HG02759 (cell line): ENCODE results near the gene C14orf132.
"Not testable (repeated sequence)": the region's sequence is repeated elsewhere in the genome, so short reads cannot be mapped to it uniquely, and the experiment has no call there.

ENCODE experiments used
- ATAC-seq: cut with Tn5 transposase; IDR thresholded peaks from one replicate; pipeline ENCODE4 v1.9.1; 2021; ENCODE audit warnings: mild to moderate bottlenecking, moderate library complexity; ENCODE audit not compliant: unreplicated experiment

The C14orf132 gene

GRCh38 chr14:96058576-96059200 is 19.5 kb downstream of the C14orf132 start:
- no peak for ATAC-seq

GRCh38 chr14:96059519-96060135 is 20.5 kb downstream of the C14orf132 start:
- ATAC-seq: no peak

GRCh38 chr14:96060186-96060933 is 21.2 kb downstream of the C14orf132 start:
- no peak for ATAC-seq

GRCh38 chr14:96062010-96062409 is 22.8 kb downstream of the C14orf132 start:
- no peak for ATAC-seq

GRCh38 chr14:96062506-96062905 is 23.3 kb downstream of the C14orf132 start:
- no peak for ATAC-seq

- no peak for ATAC-seq
These were observed 25.7 kb downstream of the C14orf132 start for GRCh38 chr14:96064866-96065265.

- no peak for ATAC-seq
These were observed 26.7 kb downstream of the C14orf132 start for GRCh38 chr14:96065661-96066459.

- ATAC-seq: no peak
These were observed 27.8 kb downstream of the C14orf132 start for GRCh38 chr14:96066976-96067375.

- ATAC-seq: no peak
These were observed 29.1 kb downstream of the C14orf132 start for GRCh38 chr14:96067985-96068930.

GRCh38 chr14:96069421-96069820 is 30.3 kb downstream of the C14orf132 start:
- no peak for ATAC-seq

GRCh38 chr14:96071561-96071960 is 32.4 kb downstream of the C14orf132 start:
- ATAC-seq: no peak

GRCh38 chr14:96072076-96072475 is 32.9 kb downstream of the C14orf132 start:
- ATAC-seq: no peak

GRCh38 chr14:96072746-96073145 is 33.6 kb downstream of the C14orf132 start:
- no peak for ATAC-seq

GRCh38 chr14:96073260-96074039 is 34.3 kb downstream of the C14orf132 start:
- ATAC-seq: not testable (repeated sequence)

- no peak for ATAC-seq
These were observed 38.9 kb downstream of the C14orf132 start for GRCh38 chr14:96077983-96078624.

GRCh38 chr14:96078625-96079016 is 39.5 kb downstream of the C14orf132 start:
- ATAC-seq: no peak

GRCh38 chr14:96079066-96079465 is 39.9 kb downstream of the C14orf132 start:
- ATAC-seq: no peak

GRCh38 chr14:96080571-96080970 is 41.4 kb downstream of the C14orf132 start:
- no peak for ATAC-seq

- no peak for ATAC-seq
These were observed 42.1 kb downstream of the C14orf132 start for GRCh38 chr14:96081224-96081623.
